Measurements from ENCODE around the gene KCNAB2.

Gene KCNAB2

GRCh38 chr1:6128276-6129081 lies 82.8 kb downstream of the KCNAB2 start:
- H3K27ac ChIP-seq (ENCODE audit: low read depth, low read length): no peak overlapping the region
- H3F3A ChIP-seq (ENCODE audit: control insufficient read depth, insufficient read depth): no peaks in the 10 kb centered on the region
- H3K4me3 ChIP-seq (ENCODE audit: low read length): no peak overlapping the region
- no peaks in the 10 kb centered on the region for H4K20me1 ChIP-seq (ENCODE audit: control insufficient read depth, insufficient read depth, low read depth, low read length)
- no peaks in the 10 kb centered on the region for H3K4me1 ChIP-seq (ENCODE audit: control insufficient read depth, low read length)
- H3K79me2 ChIP-seq (ENCODE audit: control insufficient read depth, low read length): no peaks in the 10 kb centered on the region
- H3K9me3 ChIP-seq (ENCODE audit: control insufficient read depth, insufficient read depth, low read length): no peaks in the 10 kb centered on the region
- TF ChIP-seq CTCF (IDR thresholded peaks at IDR 0.05; ENCODE audit: low read depth, low read length, poor library complexity, severe bottlenecking) (no peak), EZH2phosphoT487 (IDR thresholded peaks at IDR 0.05; ENCODE audit: borderline replicate concordance, low read length) (no peak)
- H3K36me3 ChIP-seq (ENCODE audit: control insufficient read depth, low read length): no peaks in the 10 kb centered on the region
- no peaks in the 10 kb centered on the region for H3K27me3 ChIP-seq (ENCODE audit: control insufficient read depth, low read length)
- H3K9me2 ChIP-seq (replicated peaks; ENCODE audit: control insufficient read depth, low read length): no peaks in the 10 kb centered on the region
- H3K4me2 ChIP-seq (ENCODE audit: low read length): no peak overlapping the region

GRCh38 chr1:6129313-6129712 lies 83.6 kb downstream of the KCNAB2 start:
- Histone ChIP-seq H3K4me2 (ENCODE audit: low read length) (no peak overlapping the region), H3K27me3 (ENCODE audit: control insufficient read depth, low read length) (no peaks in the 10 kb centered on the region), H3K4me1 (ENCODE audit: control insufficient read depth, low read length) (no peaks in the 10 kb centered on the region), H3K4me3 (ENCODE audit: low read length) (no peak overlapping the region), H3K9me2 (replicated peaks; ENCODE audit: control insufficient read depth, low read length) (no peaks in the 10 kb centered on the region), H3K9me3 (ENCODE audit: control insufficient read depth, insufficient read depth, low read length) (no peaks in the 10 kb centered on the region), H3K79me2 (ENCODE audit: control insufficient read depth, low read length) (no peaks in the 10 kb centered on the region), H3K36me3 (ENCODE audit: control insufficient read depth, low read length) (no peaks in the 10 kb centered on the region), H4K20me1 (ENCODE audit: control insufficient read depth, insufficient read depth, low read depth, low read length) (no peaks in the 10 kb centered on the region), H3K27ac (ENCODE audit: low read depth, low read length) (no peak overlapping the region), H3F3A (ENCODE audit: control insufficient read depth, insufficient read depth) (no peaks in the 10 kb centered on the region)
- no peak for TF ChIP-seq CTCF (IDR thresholded peaks at IDR 0.05; ENCODE audit: low read depth, low read length, poor library complexity, severe bottlenecking)
- TF ChIP-seq EZH2phosphoT487 (IDR thresholded peaks at IDR 0.05; ENCODE audit: borderline replicate concordance, low read length): no peak

GRCh38 chr1:6130036-6130435 lies 84.3 kb downstream of the KCNAB2 start:
- H3K36me3 ChIP-seq (ENCODE audit: control insufficient read depth, low read length): no peaks in the 10 kb centered on the region
- no peaks in the 10 kb centered on the region for H3K79me2 ChIP-seq (ENCODE audit: control insufficient read depth, low read length)
- no peak for TF ChIP-seq CTCF (IDR thresholded peaks at IDR 0.05; ENCODE audit: low read depth, low read length, poor library complexity, severe bottlenecking)
- no peak for TF ChIP-seq EZH2phosphoT487 (IDR thresholded peaks at IDR 0.05; ENCODE audit: borderline replicate concordance, low read length)
- H3K4me2 ChIP-seq (ENCODE audit: low read length): no peak overlapping the region
- no peaks in the 10 kb centered on the region for H3K9me2 ChIP-seq (replicated peaks; ENCODE audit: control insufficient read depth, low read length)
- no peak overlapping the region for H3K4me3 ChIP-seq (ENCODE audit: low read length)
- H4K20me1 ChIP-seq (ENCODE audit: control insufficient read depth, insufficient read depth, low read depth, low read length): no peaks in the 10 kb centered on the region
- H3K27ac ChIP-seq (ENCODE audit: low read depth, low read length): no peak overlapping the region
- no peaks in the 10 kb centered on the region for H3K9me3 ChIP-seq (ENCODE audit: control insufficient read depth, insufficient read depth, low read length)
- H3K27me3 ChIP-seq (ENCODE audit: control insufficient read depth, low read length): no peaks in the 10 kb centered on the region
- no peaks in the 10 kb centered on the region for H3F3A ChIP-seq (ENCODE audit: control insufficient read depth, insufficient read depth)
- no peaks in the 10 kb centered on the region for H3K4me1 ChIP-seq (ENCODE audit: control insufficient read depth, low read length)
